ENCODE results near the gene PACRG. TPM values are rescaled to one million over a fixed set of nuclear protein-coding genes. Genes with fewer than 3 reads are reported as not detected.

PACRG gene
- total RNA-seq, 2 donors from 2014 or later: 13.0 TPM; not detected in 1

GRCh38 chr6:163132050-163132750 is 404.4 kb downstream of the PACRG start:
- Histone ChIP-seq H3K36me3 (no peaks in the 10 kb centered on the region), H3K27ac (no peak overlapping the region), H3K4me3 (no peak overlapping the region), H3K4me1 (ENCODE audit: control insufficient read depth in 1 of 2, low read depth in 2 of 2) (no peaks in the 10 kb centered on the region), H3K27me3 (replicated peaks; ENCODE audit: insufficient read depth) (no peaks in the 10 kb centered on the region), H3K9me3 (no peaks in the 10 kb centered on the region)
- no peak for DNase-seq (ENCODE audit: low spot score)
- TF ChIP-seq CTCF (IDR thresholded peaks at IDR 0.05): no peak
- no peak for ATAC-seq (ENCODE audit: insufficient number of reproducible peaks, low FRiP score, low read depth)

- ATAC-seq (ENCODE audit: insufficient number of reproducible peaks, low FRiP score, low read depth) (no peak), DNase-seq (ENCODE audit: low spot score) (no peak)
- Histone ChIP-seq H3K9me3 (no peaks in the 10 kb centered on the region), H3K4me1 (ENCODE audit: control insufficient read depth in 1 of 2, low read depth in 2 of 2) (no peaks in the 10 kb centered on the region), H3K27me3 (replicated peaks; ENCODE audit: insufficient read depth) (no peaks in the 10 kb centered on the region), H3K4me3 (no peak overlapping the region), H3K27ac (no peak overlapping the region), H3K36me3 (no peaks in the 10 kb centered on the region)
- no peak for TF ChIP-seq CTCF (IDR thresholded peaks at IDR 0.05)
Observed at GRCh38 chr6:163133017-163133416, 405.2 kb downstream of the PACRG start.

- Histone ChIP-seq H3K27me3 (replicated peaks; ENCODE audit: insufficient read depth) (no peaks in the 10 kb centered on the region), H3K36me3 (no peaks in the 10 kb centered on the region), H3K4me3 (no peak overlapping the region), H3K9me3 (no peaks in the 10 kb centered on the region), H3K27ac (no peak overlapping the region), H3K4me1 (ENCODE audit: control insufficient read depth in 1 of 2, low read depth in 2 of 2) (no peaks in the 10 kb centered on the region)
- no peak for DNase-seq (ENCODE audit: low spot score)
- no peak for TF ChIP-seq CTCF (IDR thresholded peaks at IDR 0.05)
- no peak for ATAC-seq (ENCODE audit: insufficient number of reproducible peaks, low FRiP score, low read depth)
Observed at GRCh38 chr6:163133691-163134090, 405.9 kb downstream of the PACRG start.

DNA sequence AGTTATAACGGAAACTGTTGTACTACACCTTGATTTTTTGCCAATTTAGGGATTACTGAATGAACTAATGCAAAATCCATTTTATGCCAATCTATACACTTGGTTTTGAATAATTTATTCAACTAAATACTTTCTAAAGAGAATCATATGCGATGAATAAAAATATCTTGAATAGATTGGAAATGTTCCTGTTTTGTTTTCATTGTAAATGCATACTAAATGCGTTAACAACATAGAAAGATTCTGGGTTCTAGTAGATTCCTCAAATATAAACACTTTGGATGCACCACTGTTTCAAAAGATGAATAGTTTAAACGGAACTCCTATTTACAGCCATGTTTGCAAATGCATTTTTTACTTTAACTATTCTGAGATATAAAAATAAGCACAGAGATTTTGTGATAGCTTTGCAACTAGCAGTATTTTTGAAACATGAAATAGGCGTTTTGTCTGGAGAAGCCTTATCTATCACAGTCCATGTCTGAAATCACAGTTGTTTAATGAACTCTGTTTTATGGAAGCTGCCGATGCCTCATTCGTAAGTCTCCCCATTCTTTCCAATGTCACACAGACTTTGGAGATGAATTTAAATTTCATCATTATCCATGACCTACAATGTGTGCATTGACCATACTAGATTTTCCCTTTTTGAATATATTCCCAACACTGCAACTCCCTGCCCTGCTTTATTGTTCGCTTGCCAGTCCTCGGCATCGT is 409.1 kb downstream of the PACRG start:
- H3K27me3 ChIP-seq (replicated peaks; ENCODE audit: insufficient read depth): no peaks in the 10 kb centered on the region
- no peak for DNase-seq (ENCODE audit: low spot score)
- no peak overlapping the region for H3K4me3 ChIP-seq
- no peaks in the 10 kb centered on the region for H3K4me1 ChIP-seq (ENCODE audit: control insufficient read depth in 1 of 2, low read depth in 2 of 2)
- no peak for ATAC-seq (ENCODE audit: insufficient number of reproducible peaks, low FRiP score, low read depth)
- no peaks in the 10 kb centered on the region for H3K36me3 ChIP-seq
- H3K27ac ChIP-seq: no peak overlapping the region
- TF ChIP-seq CTCF (IDR thresholded peaks at IDR 0.05): no peak
- no peaks in the 10 kb centered on the region for H3K9me3 ChIP-seq

DNA sequence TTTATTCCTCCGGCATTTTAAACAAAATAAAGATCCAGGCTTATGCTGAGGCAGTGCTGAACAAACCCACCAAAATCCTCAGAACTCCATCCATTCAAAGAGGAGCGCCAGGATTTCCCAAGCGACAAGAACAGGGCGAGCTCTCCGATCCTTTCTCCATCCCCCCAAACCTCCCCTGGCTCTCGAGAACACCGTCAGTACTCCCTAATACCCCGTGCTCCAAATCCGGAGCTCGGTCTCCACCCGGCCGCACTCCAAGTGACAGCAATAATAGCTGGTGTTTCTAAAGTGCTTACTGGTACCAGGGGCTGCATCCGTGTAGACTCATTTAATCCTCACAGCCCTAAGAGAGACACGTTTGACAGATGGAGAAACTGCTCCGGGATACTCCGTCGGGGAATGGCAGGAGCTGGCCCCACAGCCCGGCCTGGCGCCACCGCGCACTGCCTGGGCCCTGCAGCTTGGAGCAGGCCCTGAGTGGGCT is 409.7 kb downstream of the PACRG start:
- ATAC-seq (ENCODE audit: insufficient number of reproducible peaks, low FRiP score, low read depth): no peak

More for the DNA sequence above, 409.7 kb downstream of the PACRG start:
- H3K4me3 ChIP-seq: no peak overlapping the region
- no peak for DNase-seq (ENCODE audit: low spot score)
- H3K27ac ChIP-seq: no peak overlapping the region
- no peaks in the 10 kb centered on the region for H3K4me1 ChIP-seq (ENCODE audit: control insufficient read depth in 1 of 2, low read depth in 2 of 2)
- no peak for TF ChIP-seq CTCF (IDR thresholded peaks at IDR 0.05)
- no peaks in the 10 kb centered on the region for H3K27me3 ChIP-seq (replicated peaks; ENCODE audit: insufficient read depth)
- H3K36me3 ChIP-seq: no peaks in the 10 kb centered on the region
- H3K9me3 ChIP-seq: no peaks in the 10 kb centered on the region

Measured in thoracic aorta (tissue), 2 donors.